ENCODE measurements around the gene DCBLD1. TPM values are rescaled to one million over a fixed set of nuclear protein-coding genes. Genes with fewer than 3 reads are reported as not detected.

The DCBLD1 gene
- total and polyA plus RNA-seq, 2 of the 13 experiments (the other 11 are each of a cell fraction or from before 2014, with no cell fraction given), result 23.2 to 41.5 TPM

DNA sequence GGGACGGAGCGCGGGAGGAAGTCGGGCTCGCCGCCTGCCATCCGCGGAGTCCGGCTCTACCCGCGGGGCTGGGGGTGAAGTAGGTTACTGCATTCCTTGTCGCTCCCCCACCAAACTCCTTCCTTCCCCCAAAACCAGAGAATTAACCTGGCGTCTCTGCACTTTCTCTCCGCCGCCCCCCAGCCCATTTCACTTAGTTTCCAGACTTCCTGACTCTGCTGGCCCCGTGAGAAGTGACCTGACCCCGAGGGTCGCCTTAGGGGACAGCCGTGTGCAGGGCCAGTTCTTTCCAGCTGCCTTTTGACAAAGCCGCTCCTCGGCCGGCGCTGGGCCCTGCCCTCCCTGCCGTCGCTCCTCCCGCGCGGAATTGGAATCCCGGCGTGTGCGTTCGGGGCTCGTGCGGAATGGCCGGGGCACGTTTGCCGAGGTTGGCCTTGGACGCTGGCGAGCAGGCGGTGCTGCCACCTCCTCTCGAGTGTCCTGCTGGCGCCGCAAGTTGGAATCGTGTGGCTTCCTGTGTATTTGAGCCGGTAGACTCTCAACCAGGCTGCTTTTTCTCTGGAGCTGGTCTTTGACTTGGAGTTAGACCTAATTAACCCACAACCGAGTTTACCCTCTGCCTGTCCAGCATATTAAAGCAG is 650 bp downstream of the DCBLD1 start (continued):
- TF ChIP-seq, protein P1, sequence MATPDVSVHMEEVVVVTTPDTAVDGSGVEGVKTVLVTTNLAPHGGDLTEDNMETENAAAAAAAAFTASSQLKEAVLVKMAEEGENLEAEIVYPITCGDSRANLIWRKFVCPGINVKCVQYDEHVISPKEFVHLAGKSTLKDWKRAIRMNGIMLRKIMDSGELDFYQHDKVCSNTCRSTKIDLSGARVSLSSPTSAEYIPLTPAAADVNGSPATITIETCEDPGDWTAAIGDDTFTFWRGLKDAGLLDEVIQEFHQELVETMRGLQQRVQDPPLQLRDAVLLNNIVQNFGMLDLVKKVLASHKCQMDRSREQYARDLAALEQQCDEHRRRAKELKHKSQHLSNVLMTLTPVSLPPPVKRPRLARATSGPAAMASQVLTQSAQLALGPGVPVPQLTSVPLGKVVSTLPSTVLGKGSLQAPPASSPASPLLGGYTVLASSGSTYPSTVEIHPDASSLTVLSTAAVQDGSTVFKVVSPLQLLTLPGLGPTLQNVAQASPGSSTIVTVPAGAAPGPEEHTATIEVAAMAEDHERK (CRISPR knock-in tag; IDR thresholded peaks at IDR 0.05; ENCODE audit: low read depth), result no peak
- no peak for TF ChIP-seq ATM (IDR thresholded peaks at IDR 0.05; ENCODE audit: borderline replicate concordance)
- TF ChIP-seq, protein P2, sequence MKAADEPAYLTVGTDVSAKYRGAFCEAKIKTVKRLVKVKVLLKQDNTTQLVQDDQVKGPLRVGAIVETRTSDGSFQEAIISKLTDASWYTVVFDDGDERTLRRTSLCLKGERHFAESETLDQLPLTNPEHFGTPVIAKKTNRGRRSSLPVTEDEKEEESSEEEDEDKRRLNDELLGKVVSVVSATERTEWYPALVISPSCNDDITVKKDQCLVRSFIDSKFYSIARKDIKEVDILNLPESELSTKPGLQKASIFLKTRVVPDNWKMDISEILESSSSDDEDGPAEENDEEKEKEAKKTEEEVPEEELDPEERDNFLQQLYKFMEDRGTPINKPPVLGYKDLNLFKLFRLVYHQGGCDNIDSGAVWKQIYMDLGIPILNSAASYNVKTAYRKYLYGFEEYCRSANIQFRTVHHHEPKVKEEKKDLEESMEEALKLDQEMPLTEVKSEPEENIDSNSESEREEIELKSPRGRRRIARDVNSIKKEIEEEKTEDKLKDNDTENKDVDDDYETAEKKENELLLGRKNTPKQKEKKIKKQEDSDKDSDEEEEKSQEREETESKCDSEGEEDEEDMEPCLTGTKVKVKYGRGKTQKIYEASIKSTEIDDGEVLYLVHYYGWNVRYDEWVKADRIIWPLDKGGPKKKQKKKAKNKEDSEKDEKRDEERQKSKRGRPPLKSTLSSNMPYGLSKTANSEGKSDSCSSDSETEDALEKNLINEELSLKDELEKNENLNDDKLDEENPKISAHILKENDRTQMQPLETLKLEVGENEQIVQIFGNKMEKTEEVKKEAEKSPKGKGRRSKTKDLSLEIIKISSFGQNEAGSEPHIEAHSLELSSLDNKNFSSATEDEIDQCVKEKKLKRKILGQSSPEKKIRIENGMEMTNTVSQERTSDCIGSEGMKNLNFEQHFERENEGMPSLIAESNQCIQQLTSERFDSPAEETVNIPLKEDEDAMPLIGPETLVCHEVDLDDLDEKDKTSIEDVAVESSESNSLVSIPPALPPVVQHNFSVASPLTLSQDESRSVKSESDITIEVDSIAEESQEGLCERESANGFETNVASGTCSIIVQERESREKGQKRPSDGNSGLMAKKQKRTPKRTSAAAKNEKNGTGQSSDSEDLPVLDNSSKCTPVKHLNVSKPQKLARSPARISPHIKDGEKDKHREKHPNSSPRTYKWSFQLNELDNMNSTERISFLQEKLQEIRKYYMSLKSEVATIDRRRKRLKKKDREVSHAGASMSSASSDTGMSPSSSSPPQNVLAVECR (CRISPR knock-in tag; IDR thresholded peaks at IDR 0.05; ENCODE audit: borderline replicate concordance), result peak; percentile 91
- TF ChIP-seq, protein P3, sequence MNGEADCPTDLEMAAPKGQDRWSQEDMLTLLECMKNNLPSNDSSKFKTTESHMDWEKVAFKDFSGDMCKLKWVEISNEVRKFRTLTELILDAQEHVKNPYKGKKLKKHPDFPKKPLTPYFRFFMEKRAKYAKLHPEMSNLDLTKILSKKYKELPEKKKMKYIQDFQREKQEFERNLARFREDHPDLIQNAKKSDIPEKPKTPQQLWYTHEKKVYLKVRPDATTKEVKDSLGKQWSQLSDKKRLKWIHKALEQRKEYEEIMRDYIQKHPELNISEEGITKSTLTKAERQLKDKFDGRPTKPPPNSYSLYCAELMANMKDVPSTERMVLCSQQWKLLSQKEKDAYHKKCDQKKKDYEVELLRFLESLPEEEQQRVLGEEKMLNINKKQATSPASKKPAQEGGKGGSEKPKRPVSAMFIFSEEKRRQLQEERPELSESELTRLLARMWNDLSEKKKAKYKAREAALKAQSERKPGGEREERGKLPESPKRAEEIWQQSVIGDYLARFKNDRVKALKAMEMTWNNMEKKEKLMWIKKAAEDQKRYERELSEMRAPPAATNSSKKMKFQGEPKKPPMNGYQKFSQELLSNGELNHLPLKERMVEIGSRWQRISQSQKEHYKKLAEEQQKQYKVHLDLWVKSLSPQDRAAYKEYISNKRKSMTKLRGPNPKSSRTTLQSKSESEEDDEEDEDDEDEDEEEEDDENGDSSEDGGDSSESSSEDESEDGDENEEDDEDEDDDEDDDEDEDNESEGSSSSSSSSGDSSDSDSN (CRISPR knock-in tag; IDR thresholded peaks at IDR 0.05), result peak; percentile 94
- TF ChIP-seq, protein P4, sequence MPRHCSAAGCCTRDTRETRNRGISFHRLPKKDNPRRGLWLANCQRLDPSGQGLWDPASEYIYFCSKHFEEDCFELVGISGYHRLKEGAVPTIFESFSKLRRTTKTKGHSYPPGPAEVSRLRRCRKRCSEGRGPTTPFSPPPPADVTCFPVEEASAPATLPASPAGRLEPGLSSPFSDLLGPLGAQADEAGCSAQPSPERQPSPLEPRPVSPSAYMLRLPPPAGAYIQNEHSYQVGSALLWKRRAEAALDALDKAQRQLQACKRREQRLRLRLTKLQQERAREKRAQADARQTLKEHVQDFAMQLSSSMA (CRISPR knock-in tag; IDR thresholded peaks at IDR 0.05), result no peak; the same call in 1 of the 2 replicates
- peak; percentile 75 for TF ChIP-seq ATF7-NPFF (CRISPR knock-in tag; IDR thresholded peaks at IDR 0.05; ENCODE audit: low read depth)
- no peak for TF ChIP-seq ZKSCAN1 (IDR thresholded peaks at IDR 0.05; ENCODE audit: low read length)
- TF ChIP-seq, protein P5, sequence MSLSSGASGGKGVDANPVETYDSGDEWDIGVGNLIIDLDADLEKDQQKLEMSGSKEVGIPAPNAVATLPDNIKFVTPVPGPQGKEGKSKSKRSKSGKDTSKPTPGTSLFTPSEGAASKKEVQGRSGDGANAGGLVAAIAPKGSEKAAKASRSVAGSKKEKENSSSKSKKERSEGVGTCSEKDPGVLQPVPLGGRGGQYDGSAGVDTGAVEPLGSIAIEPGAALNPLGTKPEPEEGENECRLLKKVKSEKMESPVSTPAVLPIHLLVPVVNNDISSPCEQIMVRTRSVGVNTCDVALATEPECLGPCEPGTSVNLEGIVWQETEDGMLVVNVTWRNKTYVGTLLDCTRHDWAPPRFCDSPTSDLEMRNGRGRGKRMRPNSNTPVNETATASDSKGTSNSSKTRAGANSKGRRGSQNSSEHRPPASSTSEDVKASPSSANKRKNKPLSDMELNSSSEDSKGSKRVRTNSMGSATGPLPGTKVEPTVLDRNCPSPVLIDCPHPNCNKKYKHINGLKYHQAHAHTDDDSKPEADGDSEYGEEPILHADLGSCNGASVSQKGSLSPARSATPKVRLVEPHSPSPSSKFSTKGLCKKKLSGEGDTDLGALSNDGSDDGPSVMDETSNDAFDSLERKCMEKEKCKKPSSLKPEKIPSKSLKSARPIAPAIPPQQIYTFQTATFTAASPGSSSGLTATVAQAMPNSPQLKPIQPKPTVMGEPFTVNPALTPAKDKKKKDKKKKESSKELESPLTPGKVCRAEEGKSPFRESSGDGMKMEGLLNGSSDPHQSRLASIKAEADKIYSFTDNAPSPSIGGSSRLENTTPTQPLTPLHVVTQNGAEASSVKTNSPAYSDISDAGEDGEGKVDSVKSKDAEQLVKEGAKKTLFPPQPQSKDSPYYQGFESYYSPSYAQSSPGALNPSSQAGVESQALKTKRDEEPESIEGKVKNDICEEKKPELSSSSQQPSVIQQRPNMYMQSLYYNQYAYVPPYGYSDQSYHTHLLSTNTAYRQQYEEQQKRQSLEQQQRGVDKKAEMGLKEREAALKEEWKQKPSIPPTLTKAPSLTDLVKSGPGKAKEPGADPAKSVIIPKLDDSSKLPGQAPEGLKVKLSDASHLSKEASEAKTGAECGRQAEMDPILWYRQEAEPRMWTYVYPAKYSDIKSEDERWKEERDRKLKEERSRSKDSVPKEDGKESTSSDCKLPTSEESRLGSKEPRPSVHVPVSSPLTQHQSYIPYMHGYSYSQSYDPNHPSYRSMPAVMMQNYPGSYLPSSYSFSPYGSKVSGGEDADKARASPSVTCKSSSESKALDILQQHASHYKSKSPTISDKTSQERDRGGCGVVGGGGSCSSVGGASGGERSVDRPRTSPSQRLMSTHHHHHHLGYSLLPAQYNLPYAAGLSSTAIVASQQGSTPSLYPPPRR (CRISPR knock-in tag; IDR thresholded peaks at IDR 0.05; ENCODE audit: borderline replicate concordance), result peak; percentile 72; the same call in 1 of the 2 replicates
- peak; percentile 65; the same call in 1 of the 2 replicates for TF ChIP-seq ZC3H4 (CRISPR knock-in tag; IDR thresholded peaks at IDR 0.05; ENCODE audit: borderline replicate concordance)
- TF ChIP-seq XRCC5 (optimal IDR thresholded peaks at IDR 0.05; ENCODE audit: low read length), result no peak
- peak; percentile 33; the same call in 1 of the 2 replicates for TF ChIP-seq HHEX (CRISPR knock-in tag; IDR thresholded peaks at IDR 0.05)
- TF ChIP-seq ZNF510 (CRISPR knock-in tag; IDR thresholded peaks at IDR 0.05; ENCODE audit: low read depth), result 0 out of 2 replicates have a peak, but pooled peaks have one; percentile 59
- peak; percentile 78; the same call in 1 of the 2 replicates for TF ChIP-seq ZNF768 (CRISPR knock-in tag; IDR thresholded peaks at IDR 0.05)
